MG63 (cell line): Measurements from ENCODE around the gene TBL3. TPM values are rescaled to one million over a fixed set of nuclear protein-coding genes. Genes with fewer than 3 reads are reported as not detected.
A peak's percentile ranks its signal among the peaks of the same experiment; 100 is the strongest.
"Not testable (repeated sequence)": the region's sequence is repeated elsewhere in the genome, so short reads cannot be mapped to it uniquely, and the experiment has no call there.

Experiments
- DNase-seq: peaks from one replicate; pipeline ENCODE4 v3.0.0-alpha.2; 2020
- H3K27me3 ChIP-seq: fragments of 250-450 bp; sonication (Bioruptor Pico); 2 replicates; pipeline ENCODE4 v1.5.1; 2020; ENCODE audit warnings: mild to moderate bottlenecking, moderate library complexity
- H3K36me3 ChIP-seq: fragments of 250-450 bp; sonication (Bioruptor Pico); 2 replicates; pipeline ENCODE4 v1.5.1; 2020; ENCODE audit warnings: mild to moderate bottlenecking, moderate library complexity
- H3K4me3 ChIP-seq: fragments of 250-450 bp; sonication (Bioruptor Pico); 2 replicates; pipeline ENCODE4 v1.5.1; 2020; ENCODE audit warnings: mild to moderate bottlenecking, moderate library complexity
- H3K9me3 ChIP-seq: fragments of 250-450 bp; sonication (Bioruptor Pico); 2 replicates; pipeline ENCODE4 v1.5.1; 2020; ENCODE audit warnings: mild to moderate bottlenecking, moderate library complexity
- total RNA-seq: library from RNA; depleted of rRNA; stranded (reverse); fragments of >200 nt; shearing (Covaris generic); gene quantifications from 2 replicates; pipeline ENCODE4 v1.2.3, GENCODE V29; 2014; ENCODE audit warnings: low replicate concordance

The TBL3 gene
- total RNA-seq, 1 experiment from 2014 or later, result 75.4 TPM

- Histone ChIP-seq H3K4me3 (no peak overlapping the region), H3K27me3 (no peaks in the 10 kb centered on the region), H3K9me3 (no peaks in the 10 kb centered on the region), H3K36me3 (peaks cover 96% of the 10 kb centered on the region)
- DNase-seq, result no peak
Measured at GRCh38 chr16:2001035-2001434, 29.2 kb downstream of the TBL3 start.

DNA sequence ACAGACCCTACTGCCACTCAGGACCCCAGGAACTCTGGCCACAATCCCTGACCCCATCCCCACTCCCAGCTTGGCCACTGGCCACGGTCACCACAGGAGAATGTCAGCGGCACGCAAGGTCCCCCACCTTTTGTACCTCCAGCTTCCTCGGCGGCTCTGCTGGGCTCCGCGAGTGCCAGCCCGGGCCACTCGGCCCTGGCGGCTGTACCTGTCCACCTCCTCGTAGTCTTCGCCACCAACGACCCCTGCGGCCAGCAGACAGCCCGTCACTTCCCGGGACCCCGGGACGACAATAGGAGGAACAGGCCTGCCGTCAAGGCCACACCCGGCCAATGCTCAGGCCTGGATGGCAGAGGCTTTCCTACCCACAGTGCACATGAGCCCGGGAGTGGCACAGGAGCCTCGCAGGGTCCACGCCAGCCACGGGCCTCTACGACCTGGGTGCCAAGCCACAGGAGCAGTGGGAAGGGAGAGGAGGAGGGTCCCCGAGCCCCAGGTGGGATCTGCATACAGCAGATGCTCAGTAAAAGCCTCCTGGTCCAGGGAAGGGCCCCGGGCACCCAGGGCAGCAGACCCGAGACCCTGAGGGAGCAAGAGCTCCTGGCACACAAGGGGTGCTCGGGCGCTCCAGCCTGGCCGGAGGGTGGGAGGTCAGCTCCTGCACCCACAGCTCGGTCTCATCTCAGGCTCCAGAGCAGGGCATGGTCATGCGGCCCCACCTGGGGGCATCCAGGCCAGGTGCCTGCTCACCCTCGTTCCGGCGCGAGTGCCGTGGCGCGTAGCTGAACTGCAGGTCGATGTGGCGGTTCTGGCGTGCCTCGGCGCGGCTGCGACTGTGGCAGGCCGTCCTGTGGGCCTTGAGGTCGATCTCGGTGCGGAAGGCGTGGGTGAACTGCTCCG is 29.9 kb downstream of the TBL3 start:
- Histone ChIP-seq H3K4me3 (no peak overlapping the region), H3K9me3 (no peaks in the 10 kb centered on the region), H3K27me3 (no peaks in the 10 kb centered on the region), H3K36me3 (peaks cover 95% of the 10 kb centered on the region)
- DNase-seq, result no peak

- Histone ChIP-seq H3K27me3 (no peaks in the 10 kb centered on the region), H3K9me3 (no peaks in the 10 kb centered on the region), H3K36me3 (peaks cover 96% of the 10 kb centered on the region), H3K4me3 (no peak overlapping the region)
- DNase-seq, result no peak
Measured at GRCh38 chr16:2002406-2003230, 30.8 kb downstream of the TBL3 start.

DNA sequence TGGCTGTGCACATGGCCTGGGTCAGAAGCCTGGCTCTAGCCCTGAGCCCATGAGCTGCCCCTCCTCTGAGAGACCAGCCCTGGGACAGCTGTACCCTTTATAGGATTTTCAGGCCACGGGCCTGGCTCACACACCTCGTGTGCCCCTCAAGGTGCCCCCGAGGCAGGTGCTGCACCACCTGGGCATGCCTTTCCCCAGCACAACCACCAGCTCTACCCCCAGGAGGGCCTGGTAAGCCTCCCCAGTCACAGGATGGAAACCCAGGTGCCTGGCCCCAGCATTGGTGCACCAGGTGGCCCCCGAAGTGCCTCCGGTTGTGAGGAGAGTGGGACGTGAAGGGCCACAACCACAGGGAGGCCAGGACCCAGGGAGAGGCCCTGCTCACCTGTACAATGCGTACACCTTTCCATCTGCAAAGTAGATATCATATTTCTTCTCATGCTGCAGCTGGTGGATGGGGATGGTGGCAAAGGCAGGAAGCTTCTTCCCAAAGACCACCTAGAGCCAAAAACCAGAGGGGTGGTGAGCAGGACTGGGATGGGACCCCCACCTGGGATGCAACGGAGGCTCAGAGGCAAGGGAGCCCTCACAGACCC is 31.5 kb downstream of the TBL3 start:
- Histone ChIP-seq H3K9me3 (no peaks in the 10 kb centered on the region), H3K27me3 (no peaks in the 10 kb centered on the region), H3K4me3 (no peak overlapping the region), H3K36me3 (peaks cover 98% of the 10 kb centered on the region)
- DNase-seq, result no peak

DNA sequence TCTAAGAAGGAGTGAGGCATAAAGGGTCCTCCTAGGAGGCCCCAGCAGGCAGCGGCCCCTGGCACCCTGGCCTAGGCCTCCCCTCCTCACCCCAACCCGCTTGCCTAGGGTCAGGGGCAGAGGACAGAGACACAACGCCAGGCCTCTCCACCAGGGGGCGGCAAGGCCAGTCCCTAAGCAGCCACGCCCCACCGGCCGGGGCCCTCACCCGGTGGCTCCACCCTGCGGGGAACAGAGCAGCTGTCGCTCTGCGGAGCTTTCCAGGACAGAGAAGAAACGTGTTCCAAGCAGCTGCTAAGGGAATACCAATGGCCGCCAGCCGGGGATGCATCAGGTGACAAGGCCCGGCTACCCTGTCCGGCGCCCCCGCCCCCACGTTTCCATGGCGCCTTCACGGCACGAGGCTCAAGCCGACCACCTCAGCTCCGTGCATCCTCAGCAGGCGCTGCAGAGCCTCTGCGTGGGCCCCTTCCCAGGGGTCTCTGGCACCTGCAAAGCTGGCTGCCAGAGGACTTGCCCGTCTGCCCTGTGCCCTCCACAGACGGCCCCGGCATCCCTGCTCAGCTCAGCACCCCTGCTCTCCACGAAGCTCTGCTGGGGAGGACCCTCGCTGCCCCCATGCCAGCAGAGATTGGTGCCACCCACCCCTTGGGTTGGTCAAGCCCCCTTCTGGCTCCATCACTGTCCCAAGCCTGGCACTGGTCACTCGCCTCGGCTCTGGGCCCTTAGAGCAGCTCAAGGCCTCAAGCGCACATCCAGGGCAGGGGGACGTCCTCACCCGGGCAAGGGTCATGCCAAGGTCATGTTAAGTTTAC is 32.2 kb downstream of the TBL3 start:
- Histone ChIP-seq H3K36me3 (peaks cover 98% of the 10 kb centered on the region), H3K27me3 (no peaks in the 10 kb centered on the region), H3K9me3 (no peaks in the 10 kb centered on the region), H3K4me3 (no peak overlapping the region)
- DNase-seq, result peak; percentile 86

DNA sequence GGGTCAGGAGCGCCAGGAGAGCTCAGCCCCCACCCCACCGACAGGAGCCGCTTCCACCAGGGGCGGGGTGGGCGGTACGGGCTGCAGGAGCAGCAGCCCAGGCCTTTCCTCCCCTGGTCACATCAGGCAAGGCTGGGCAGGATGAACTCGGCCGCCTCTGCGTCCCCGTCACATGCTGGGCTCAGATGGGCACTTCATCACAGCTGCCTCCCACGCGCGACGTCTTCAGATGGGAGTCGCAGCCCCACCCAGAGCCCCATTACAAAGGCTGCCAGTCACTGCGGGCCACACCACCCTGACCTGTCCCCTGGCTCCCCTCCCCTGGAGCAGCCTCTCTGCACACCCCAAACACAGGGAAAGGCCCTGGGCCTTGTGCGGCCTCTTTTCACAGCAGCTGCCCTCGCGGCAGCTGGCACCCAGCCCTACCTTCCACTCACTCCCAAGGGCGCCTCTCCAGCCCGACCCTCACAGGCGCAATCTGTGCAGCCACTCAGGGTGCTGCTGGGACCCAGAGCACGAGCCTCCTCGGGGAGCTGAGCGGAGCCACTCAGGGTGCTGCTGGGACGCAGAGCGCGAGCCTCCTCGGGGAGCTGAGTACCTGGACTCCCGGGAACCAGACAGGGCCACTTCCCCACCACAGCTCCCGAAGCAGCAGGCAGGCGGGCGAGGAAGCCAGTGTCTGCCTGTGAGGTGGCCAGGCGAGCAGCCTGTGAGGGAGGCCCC is 33.1 kb downstream of the TBL3 start:
- Histone ChIP-seq H3K9me3 (no peaks in the 10 kb centered on the region), H3K36me3 (peaks cover 92% of the 10 kb centered on the region)
- DNase-seq, result no peak

DNA sequence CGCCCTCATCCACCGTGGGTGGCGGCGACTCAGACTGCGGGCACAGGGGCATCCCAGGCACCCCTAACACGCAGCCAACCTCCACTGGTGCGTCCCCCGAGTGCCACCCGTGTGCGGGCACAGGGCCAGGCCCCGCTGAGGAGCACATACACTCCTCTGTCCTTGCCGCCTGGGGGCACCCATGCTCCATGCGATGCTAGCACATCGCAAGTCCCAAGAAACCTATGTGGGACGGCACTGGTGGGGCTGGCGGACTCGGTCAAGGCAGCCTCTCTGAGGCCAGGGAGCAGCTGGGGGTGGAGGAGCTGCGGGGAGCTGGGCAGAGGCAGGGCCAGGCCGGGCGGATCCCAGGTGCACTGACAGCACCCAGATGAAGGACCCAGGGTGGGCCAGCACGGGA is 33.8 kb downstream of the TBL3 start:
- no peak overlapping the region for H3K4me3 ChIP-seq
- DNase-seq, result no peak
- H3K27me3 ChIP-seq, result no peaks in the 10 kb centered on the region
- peaks cover 86% of the 10 kb centered on the region for H3K36me3 ChIP-seq
- H3K9me3 ChIP-seq, result no peaks in the 10 kb centered on the region

More for the DNA sequence above, 33.1 kb downstream of the TBL3 start:
- Histone ChIP-seq H3K27me3 (no peaks in the 10 kb centered on the region), H3K4me3 (no peak overlapping the region)

DNA sequence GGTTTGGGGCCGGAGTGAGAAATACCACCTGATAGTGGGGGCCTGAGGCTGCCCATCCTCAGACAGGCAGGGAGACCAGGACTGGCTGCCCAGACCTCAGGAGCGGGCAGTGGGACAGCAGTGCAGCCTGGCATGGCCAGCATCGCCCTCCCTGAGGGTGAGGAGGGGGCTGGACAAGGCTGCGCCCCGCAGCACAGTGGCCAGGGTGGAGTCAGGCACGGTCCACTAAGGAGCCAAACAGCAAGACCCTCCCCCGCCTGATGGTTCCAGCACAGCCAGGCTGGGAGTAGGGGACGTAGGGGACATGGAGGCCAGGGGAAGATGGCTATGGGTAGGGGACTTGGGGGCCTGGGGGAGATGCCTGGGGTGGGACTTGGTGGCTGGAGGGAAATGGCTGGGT is 34.5 kb downstream of the TBL3 start:
- Histone ChIP-seq H3K27me3 (no peaks in the 10 kb centered on the region), H3K36me3 (peaks cover 80% of the 10 kb centered on the region), H3K4me3 (no peak overlapping the region), H3K9me3 (no peaks in the 10 kb centered on the region)
- DNase-seq, result no peak

DNA sequence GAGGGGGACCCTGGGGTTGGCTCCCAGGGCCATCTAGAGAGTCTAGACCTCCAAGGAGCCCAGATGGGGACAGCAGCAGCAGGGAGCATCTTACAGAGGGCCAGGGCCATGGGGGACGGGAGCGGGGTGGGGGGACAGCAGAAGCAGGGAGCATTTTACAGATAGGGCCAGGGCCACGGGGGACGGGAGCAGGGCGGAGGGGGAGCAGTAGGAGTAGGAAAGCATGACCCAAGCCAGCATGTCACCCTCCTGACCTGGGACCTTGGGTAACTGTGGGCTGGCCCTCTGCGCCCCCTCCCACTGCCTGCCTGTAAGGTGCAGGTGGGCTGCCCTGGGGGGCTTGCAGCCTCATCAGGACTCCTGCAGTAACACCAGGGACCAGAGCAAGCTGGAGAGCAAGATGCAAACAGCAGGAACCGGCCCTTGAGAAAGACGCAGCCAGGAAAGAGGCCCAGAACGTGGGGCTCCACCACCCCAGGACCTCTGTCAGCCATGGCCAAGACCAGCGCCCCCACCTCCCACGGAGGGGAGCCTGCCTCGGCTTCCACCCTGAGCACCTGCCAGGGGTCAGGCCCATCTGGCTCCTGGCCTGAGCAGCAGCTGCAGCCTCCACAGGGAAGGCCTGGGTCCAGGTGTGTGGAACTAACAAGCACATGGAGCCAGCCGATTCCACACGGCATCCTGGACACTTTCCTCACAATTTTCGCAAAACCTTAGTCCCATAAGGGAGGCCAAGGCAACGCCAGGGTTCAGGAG is 35.4 kb downstream of the TBL3 start:
- Histone ChIP-seq H3K27me3 (no peaks in the 10 kb centered on the region), H3K9me3 (no peaks in the 10 kb centered on the region), H3K4me3 (peak overlapping the region; percentile 82), H3K36me3 (peaks cover 70% of the 10 kb centered on the region)
- no peak for DNase-seq

GRCh38 chr16:2008009-2008526 is 36.2 kb downstream of the TBL3 start:
- H3K4me3 ChIP-seq, result peak overlapping the region; percentile 82
- peaks cover 62% of the 10 kb centered on the region for H3K36me3 ChIP-seq
- peak; percentile 94 for DNase-seq
- H3K27me3 ChIP-seq, result no peaks in the 10 kb centered on the region
- no peaks in the 10 kb centered on the region for H3K9me3 ChIP-seq

DNA sequence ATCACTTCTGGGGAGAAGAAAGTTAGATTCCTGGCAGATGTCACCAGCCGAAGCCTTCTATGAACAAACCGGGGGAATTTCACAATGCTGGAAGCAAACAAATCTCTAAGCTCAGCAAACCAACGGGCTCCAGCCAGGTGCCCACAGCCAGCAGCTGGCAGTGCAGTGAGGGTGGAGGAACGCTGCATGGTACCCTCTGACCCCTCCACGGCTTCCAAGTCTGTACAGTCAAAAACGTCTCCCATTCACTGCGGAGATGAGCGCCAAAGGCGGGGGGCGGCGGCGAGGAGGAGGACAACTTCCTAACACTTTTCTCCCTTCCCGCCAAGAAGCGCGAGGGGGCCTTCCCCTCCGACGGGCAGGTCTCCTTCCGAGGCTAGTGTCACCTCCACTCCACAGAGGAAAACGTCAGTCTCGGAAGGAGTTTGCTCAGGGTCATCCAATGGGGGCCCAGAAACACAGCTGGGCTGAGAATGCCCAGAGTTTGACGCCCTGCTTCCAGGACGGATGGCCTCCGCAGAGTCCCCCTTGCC is 36.8 kb downstream of the TBL3 start:
- peak; percentile 60 for DNase-seq
- H3K27me3 ChIP-seq, result no peaks in the 10 kb centered on the region
- H3K9me3 ChIP-seq, result no peaks in the 10 kb centered on the region
- peaks cover 56% of the 10 kb centered on the region for H3K36me3 ChIP-seq
- H3K4me3 ChIP-seq, result peak overlapping the region; percentile 82

DNA sequence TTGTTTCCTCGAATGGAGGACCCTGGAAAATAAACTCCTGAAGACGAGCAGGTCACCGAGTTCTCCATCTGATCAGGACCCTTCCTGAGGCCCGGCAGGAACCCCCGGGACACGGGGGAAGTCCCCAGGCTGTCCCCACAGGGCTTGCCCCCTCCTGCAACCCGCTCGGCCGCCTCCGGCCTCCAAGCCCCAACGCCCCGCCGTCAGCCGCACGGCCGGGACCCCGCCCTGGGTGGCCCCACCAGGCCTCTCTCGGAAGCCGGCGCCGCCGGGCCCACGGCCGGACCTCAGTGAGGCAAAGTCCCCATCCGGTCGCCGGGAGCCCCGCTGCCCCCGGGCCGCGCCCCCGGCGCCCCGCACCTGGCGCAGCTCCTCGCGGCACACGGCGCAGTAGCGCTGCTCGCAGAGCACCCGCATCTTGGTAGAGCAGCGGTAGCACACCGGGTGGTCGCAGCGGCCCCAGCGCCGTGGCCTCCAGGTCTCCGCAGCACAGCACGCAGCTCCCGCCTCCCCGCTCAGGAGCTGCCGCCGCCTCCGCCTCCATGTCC is 37.4 kb downstream of the TBL3 start:
- no peak for DNase-seq
- Histone ChIP-seq H3K36me3 (peaks cover 50% of the 10 kb centered on the region), H3K4me3 (peak overlapping the region; percentile 82), H3K9me3 (no peaks in the 10 kb centered on the region), H3K27me3 (no peaks in the 10 kb centered on the region)

- H3K9me3 ChIP-seq, result no peaks in the 10 kb centered on the region
- peaks cover 43% of the 10 kb centered on the region for H3K36me3 ChIP-seq
- H3K27me3 ChIP-seq, result no peaks in the 10 kb centered on the region
- peak; percentile 88 for DNase-seq
- H3K4me3 ChIP-seq, result peak within 1 kb of the TSS; percentile 82
Measured at GRCh38 chr16:2009791-2010510, 38.1 kb downstream of the TBL3 start, which contains the start of gene ZNF598. Gene ZNF598 (minus strand): TSS chr16:2009821.

DNA sequence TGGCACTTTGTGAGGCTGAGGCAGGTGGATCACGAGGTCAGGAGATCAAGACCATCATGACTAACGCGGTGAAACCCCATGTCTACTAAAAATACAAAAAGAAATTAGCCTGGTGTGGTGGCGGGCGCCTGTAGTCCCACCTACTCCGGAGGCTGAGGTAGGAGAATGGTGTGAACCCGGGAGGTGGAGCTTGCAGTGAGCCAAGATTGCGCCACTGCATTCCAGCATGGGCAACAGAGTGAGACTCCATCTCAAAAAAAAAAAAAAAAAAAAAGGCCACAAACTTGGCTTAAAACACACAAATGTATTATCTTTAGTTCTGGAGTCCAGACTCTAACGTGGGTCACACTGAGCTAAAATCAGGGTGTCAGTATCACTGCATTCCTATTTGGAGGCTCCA is 39.9 kb downstream of the TBL3 start:
- H3K4me3 ChIP-seq, result not testable (repeated sequence)

More for the DNA sequence above, 39.9 kb downstream of the TBL3 start:
- peaks cover 27% of the 10 kb centered on the region for H3K36me3 ChIP-seq
- not testable (repeated sequence) for DNase-seq, H3K27me3 ChIP-seq, H3K9me3 ChIP-seq
